Fibroblast of skin of right quadriceps (primary cell): ENCODE results near the gene ZNF143.
A peak's percentile ranks its signal among the peaks of the same experiment; 100 is the strongest.
"Not testable (repeated sequence)": the region's sequence is repeated elsewhere in the genome, so short reads cannot be mapped to it uniquely, and the experiment has no call there.

ENCODE experiments used
- DNase-seq: peaks from one replicate; pipeline ENCODE4 v3.0.0-alpha.2; 2013

The ZNF143 gene

GRCh38 chr11:9460322-9461062, at the start of gene ZNF143:
ZNF143 (plus strand) TSS chr11:9461012; CDS start chr11:9471309, 10,297 bp downstream.
- DNase-seq = peak; percentile 100

GRCh38 chr11:9428706-9429105, 32.1 kb upstream of the ZNF143 start:
- DNase-seq = no peak

- DNase-seq = no peak
These were observed 22.2 kb upstream of the ZNF143 start for GRCh38 chr11:9438611-9439010.

GRCh38 chr11:9446230-9446629, 14.6 kb upstream of the ZNF143 start:
- no peak for DNase-seq

DNA sequence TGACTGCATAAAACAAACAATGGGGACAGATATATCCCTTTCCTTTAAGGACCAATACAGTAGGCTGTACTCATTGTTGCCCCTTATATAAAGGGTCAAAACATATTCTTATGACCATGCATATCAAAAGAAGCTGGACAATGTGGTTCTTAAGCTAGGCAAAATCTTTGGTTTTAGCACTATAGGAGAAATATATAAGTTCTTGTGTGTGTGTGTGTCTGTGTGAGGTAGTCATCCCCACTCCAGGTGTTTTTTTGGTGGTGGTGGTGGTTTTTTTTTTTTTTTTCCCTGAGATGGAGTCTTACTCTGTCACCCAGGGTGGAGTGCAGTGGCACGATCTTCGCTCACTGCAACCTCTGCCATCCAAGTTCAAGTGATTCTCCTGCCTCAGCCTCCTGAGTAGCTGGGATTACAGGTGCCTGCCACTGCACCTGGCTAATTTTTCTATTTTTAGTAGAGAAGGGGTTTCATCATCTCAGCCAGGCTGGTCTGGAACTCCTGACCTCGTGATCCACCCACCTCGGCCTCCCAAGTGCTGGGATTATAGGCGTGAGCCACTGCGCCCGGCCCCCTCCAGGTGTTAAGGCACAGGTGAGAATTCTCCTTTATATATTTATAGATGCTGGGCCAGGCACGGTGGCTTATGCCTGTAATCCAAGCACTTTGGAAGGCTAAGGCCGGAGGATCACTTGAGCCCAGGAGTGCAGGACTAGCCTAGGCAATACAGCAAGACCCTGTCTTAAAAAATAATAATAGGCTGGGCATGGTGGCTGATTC, 12.0 kb upstream of the ZNF143 start:
- DNase-seq = no peak

DNA sequence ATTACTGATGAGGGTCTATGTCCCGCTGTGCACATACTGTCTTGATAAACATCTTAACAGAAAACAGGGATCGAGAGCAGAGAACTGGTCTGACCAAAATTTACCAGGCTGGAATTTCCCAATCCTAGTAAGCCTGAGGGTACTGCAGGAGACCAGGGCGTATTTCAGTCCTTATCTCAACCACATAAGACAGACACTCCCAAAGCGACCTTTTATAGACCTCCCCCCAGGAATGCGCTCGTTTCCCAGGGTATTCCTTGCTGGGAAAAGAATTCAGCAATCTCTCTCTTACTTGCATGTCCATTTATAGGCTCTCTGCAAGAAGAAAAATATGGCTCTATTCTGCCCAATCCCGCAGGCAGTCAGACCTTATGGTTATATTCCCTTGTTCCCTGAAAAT, 8.8 kb upstream of the ZNF143 start:
- not testable (repeated sequence) for DNase-seq

DNA sequence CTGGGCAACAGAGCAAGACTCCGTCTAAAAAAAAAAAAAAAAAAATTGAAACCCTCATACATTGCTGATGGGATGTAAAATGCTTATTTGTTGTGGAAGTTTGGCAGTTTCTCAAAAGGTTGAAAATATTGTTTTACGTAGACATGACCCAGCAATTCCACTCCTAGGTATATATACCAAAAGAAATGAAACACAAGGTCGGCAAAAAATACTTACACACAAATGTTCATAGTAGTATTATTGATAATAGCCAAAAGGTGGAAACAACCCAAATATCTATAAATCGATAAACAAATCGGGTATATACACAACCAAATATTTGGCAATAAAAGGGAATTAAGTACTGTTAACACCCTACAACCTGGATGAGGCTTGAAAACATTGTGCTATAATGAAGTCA, 5.1 kb upstream of the ZNF143 start:
- no peak for DNase-seq

DNA sequence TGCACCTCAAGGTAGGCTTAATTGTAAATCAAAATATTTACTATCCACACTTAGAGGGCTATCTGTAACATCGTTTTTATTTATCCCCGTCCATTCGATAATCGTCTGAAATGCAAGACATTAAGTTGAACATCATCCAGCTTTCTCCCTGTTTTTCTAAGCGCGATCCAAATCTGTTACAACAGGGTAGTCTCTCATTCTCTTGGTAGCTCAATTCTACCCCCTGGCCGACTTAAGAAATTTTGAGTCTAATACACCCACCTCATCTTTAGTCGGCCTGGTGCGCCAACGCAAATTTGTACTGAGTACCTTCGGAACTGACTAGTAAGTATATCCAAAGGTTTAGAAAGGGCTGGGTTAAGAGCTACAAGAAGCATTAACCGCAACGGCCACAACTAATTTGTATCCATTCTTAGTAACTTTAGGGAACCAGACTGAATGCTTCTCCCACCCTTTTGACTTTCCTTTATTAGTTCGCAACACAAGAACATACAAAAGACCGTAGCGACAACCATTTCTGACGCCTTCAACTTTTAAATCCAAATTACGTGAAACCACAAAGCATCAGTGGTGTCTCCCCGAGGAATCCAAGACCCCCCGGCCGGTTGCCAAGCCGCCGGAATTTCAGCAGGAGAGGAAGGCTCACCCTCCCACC, 1.0 kb upstream of the ZNF143 start:
- peak; percentile 76 for DNase-seq

GRCh38 chr11:9461063-9461759, 399 bp downstream of the ZNF143 start:
- DNase-seq = peak; percentile 95

DNA sequence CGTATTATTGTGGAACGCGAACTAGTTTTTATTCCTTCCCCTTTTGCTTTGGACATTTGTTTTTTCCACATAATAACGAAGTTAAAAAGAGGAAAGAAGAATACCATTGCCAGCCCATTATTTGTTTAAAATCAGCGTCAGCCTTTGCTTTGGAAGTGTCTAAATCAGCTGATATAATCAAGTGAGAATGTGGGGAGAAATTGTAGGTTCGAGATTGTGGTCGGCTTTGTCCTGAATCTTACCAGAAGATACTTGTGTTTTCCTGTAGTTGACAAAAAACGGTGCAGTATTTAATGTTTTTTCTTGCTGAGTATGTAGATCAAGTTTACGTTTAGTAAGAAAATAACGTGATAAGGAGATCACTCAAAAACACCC, 935 bp downstream of the ZNF143 start:
- DNase-seq = peak; percentile 37

GRCh38 chr11:9462172-9462799, 1.5 kb downstream of the ZNF143 start:
- DNase-seq = peak; percentile 44

- DNase-seq = peak; percentile 8
These were observed 2.2 kb downstream of the ZNF143 start for GRCh38 chr11:9462806-9463537.

DNA sequence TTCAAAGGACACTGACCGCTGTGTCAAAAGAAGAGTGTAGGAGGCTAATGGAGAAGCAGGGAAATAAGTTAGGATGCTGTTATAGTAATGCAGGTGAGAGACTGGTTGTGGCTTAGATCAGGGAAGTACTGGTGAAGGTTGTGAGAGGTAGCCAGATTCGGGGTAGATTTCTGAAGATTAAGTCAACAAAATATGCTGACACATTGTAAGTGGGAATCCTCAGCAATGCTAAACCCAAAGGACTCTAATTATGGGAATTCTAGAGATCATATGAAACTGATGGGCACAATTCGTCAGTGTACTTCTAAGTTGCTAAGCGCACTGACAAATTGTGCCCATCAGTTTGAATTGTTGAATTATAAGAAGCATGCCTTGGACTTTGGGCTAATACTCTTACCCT, 10.0 kb downstream of the ZNF143 start:
- no peak for DNase-seq

DNA sequence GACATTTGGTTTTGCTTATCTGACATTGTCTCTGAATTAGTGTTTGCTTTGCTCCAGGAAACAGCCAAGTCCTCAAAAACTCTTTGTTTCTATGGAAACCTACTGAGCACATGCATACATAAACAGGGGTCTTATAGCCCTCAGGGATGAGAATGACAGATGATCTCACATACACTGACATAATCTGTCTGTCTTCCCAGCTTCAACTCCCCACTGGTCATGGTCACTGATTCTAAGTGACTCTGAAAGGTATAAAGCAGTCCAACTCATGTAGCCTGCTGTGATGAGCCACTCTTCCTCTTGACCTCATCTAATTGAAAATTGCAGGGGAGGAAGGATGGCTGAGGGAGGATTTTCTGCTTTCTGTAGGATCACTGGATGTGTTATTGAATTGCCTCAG, 12.6 kb downstream of the ZNF143 start:
- DNase-seq = no peak

- DNase-seq = no peak
These were observed 19.1 kb downstream of the ZNF143 start for GRCh38 chr11:9479899-9480298.

- DNase-seq = peak; percentile 87
These were observed 28.4 kb downstream of the ZNF143 start for GRCh38 chr11:9489080-9489765.

- no peak for DNase-seq
These were observed 29.6 kb downstream of the ZNF143 start for GRCh38 chr11:9490376-9490775.

DNA sequence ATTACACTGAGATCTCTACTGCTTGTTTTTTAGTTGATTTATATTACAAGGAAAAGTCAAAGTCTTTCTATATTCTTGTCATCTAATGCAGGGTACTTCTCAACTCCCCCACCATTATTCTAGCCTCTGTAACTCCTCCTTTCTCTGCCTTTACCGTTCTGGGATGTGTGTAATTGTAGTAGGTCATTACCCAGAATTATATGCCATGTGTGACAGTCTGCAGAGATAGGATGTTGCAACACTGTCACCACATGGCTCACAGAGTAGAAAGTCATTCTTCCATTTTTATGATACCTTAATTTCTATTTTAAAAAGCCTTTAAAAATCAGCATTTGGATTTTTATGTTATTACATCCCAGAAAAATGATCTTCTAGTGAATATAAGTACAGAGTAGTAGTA, 32.7 kb downstream of the ZNF143 start:
- DNase-seq = no peak

DNA sequence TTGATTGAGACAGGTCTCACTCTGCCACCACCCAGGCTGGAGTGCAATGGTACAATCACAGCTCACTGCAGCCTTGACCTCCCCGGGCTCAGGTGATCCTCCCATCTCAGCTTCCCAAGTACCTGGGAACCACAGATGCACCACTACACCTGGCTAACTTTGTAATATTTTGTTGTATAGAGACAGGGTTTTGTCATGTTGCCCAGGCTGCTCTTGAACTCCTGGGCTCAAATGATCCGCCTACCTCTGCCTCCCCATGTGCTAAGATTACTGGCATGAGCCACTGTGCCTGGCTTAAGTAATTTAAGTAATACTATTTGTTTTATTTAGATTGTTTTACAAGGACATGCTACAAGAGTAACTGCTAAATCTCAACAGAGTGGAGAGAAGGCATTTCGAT, 33.5 kb downstream of the ZNF143 start:
- DNase-seq = no peak

- DNase-seq = no peak
These were observed 35.1 kb downstream of the ZNF143 start for GRCh38 chr11:9495803-9496514.
